HG02943 (cell line): ENCODE results near the gene ZDHHC13.
"Not testable (repeated sequence)": the region's sequence is repeated elsewhere in the genome, so short reads cannot be mapped to it uniquely, and the experiment has no call there.

Source experiments
- ATAC-seq: cut with Tn5 transposase; IDR thresholded peaks from one replicate; pipeline ENCODE4 v1.9.1; 2021; ENCODE audit warnings: mild to moderate bottlenecking, low read depth, moderate library complexity; ENCODE audit not compliant: unreplicated experiment

Gene ZDHHC13

DNA sequence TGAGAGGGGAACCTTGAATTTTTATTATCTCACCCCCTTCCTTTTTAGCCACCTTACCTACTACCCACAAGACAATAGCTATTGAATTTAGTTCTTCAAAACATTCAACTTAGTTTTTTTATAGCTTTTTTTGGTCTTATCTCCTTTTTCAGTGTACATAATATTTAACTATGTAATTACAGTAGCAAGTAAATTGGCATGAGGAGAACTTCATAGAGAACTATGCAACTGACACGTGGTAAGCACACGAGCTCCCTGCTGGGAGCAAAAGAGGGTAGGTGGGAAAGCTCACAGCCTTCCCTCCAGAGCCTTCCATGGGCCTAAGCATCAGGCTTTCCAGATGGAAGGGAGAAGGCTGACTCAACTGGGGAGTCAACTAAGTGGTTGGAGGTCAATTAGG is 22.1 kb upstream of the ZDHHC13 start:
- ATAC-seq: no peak

DNA sequence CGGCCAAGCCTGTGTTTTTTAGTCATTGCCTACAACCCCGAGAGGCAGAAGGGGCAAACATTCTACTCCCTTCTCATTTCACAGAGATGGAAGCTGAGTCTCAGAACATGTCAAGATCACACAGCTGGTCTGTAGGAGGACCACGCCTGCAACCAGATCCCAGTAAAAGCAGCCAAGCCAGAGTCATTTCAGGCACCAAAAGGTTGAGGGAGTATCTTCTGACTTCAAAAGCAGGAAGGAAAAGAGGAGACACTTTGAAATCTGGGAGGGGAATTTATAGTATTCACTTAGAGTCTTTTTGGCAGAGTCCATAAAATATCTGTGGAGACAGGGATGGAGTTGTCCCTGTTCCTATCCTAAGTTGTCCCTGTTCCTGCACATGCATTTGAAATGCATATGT is 17.9 kb upstream of the ZDHHC13 start:
- no peak for ATAC-seq

DNA sequence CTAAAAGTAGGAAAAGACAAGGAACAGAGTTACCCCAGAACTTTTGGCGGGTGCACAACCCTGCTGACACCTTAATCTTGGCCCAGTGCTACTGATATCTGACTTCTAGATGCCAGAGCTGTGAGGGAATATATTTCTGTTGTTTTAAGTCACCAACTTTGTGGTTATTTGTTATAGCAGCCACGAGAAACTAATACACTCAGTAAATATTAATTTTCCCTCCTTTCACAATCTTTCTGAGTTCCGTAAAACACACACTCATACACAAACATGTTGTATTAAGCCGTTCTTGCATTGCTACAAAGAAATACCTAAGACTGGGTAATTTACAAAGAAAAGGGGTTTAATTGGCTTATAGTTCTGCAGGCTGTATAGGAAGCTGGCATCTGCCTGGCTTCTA is 16.1 kb upstream of the ZDHHC13 start:
- ATAC-seq: no peak

DNA sequence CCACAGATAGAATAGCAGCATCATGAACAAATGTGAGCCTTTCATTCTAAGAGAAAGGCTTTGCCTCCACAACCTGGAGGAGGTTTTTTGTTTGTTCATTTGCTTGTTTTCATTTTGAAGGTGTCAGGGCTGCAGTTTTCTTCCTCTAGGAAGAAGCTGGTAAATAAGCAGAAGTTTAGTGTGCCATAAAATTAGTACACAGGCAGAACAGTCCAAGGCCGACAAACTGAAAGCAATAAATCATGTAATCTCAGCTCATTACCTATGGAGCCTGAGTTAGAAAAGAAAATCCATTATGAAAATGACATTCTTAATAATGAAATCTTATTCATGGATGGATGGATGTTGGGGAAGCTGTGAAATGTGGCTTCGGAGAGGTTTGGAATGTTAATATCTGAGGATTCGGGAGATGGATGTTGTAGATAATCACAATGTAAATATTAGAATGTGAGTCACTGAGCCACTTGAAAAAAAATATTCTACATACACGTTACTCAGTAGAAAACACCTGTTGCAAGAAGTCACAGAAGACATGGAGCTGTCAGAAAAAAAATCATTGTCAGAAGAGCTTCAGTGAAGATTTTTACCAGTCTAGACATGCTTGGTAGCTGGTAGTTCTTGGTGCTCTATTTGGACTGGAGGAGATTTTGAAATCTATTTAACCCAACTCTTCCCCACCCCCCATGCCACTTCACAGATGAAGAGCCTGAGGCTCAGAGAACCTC is 15.0 kb upstream of the ZDHHC13 start:
- ATAC-seq: no peak

DNA sequence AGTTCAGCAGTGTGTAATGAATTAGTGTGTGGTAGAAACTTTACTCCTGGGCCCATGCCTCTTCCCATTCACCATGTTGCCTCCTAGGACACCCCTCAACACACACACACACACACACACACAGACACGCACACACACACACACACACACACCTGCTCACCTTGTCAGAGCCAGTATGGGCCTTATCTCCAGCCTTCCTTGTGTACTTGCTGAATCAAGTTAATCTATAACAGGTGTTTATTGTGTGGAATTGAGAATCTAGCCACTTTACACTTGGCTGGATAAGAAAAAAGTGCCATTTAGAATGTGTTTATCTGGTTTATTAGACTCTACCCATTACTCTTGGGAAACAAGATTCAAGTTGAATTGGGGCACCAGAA is 14.5 kb upstream of the ZDHHC13 start:
- no peak for ATAC-seq

DNA sequence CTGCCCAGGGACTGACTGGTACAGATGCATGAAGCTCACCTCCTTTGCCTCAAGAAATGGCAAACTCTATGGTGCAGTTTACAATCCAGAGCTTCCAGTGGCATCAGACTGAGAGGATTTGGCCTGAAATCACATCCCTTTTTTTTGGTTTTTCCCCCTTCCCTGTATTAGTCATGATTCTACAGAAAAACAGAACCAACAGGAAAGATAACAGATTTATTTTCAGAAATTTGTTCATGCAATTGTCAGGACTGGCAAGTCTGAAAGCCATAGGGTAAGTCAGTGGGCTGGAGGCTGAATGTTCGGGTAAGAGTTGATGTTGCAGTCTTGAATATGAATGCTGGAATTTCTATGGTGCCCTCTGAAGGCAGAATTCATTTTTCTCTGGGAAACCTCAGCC is 12.0 kb upstream of the ZDHHC13 start:
- no peak for ATAC-seq

DNA sequence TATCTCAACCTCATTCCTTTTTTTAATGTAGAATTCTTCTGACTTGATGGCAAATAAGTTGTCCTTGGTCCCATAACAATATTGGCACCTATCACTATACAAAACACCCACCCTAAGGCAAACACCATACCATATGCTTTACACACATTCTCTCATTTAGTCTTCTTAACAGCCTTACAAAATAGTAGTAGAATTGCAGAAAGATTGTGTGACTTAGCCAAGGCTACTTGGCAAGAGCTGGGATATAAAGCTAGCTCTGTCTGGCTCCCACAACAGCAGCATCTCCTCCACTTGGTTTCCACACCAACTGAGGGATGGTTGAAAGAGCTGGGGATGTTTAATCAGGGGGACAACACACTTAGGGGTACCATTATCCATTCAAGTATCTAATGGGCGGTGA is 9.8 kb upstream of the ZDHHC13 start:
- no peak for ATAC-seq

DNA sequence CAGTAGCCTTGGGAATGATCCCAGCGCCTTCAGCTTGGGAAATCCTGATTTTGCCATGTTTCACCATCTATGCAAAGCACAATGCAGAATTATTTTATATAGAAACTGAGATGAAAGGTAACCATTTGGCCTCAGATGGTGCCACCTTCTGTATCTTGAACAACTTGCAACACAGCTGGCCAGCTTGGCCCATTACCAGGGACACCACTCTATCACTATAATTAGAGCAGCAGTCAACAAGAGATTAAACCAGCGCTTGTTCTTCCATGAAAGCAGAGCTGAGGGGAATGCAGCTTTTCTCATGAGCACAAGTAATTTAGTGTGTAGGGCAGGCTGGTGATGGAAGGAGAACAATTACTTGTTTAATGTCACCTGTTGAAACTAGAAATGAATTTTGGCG is 6.7 kb upstream of the ZDHHC13 start:
- ATAC-seq: no peak

DNA sequence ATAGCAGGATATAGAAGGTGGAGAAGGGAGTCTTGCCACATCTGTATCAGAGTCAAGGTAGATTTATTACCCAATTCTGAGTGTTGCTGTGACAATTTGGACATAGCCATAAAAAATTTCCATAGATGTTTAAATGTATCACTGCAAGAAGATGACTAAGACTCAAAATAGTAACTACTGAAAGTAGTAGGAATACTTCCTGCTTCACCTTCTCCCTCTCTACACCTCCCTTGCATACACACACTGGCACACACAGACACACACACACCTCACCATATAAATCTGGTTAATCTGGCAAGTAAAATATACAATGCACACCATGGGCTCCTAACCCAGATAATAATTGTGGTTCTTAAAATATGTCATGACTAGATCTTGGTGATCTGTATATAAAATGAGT is 5.2 kb upstream of the ZDHHC13 start:
- ATAC-seq: no peak

DNA sequence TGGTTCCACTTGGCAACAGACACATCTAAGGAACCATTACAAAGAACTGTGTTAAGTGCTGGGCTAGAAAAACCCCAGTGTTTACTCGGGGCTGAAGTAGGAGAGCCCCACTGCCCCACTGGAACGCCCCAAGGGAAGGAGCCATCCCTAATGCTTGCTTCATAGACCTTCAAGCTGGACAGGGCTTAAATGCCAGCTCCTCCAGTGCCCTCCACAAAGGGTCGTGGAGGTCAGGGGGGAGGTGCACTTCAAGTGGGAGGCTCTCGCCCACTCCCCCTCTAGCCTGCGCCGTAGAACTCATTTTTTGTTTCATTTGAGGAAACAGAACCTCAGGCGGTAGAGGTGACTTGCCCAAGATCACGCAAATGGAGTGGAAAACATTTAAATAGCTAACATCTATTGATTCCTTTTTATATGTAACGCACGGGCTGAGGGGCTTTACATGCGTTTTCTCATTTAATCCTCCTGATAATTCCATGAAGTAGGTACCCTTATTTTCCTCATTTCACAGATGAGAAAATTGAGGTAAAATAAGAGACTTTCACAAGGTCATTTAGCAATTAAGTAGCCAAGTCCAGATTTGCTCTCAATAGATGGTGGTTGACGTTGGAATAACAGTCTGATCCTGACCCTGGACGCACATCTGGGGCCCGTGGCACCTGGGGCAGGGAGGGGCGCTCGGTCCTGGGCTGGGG is 545 bp upstream of the ZDHHC13 start:
- no peak for ATAC-seq

DNA sequence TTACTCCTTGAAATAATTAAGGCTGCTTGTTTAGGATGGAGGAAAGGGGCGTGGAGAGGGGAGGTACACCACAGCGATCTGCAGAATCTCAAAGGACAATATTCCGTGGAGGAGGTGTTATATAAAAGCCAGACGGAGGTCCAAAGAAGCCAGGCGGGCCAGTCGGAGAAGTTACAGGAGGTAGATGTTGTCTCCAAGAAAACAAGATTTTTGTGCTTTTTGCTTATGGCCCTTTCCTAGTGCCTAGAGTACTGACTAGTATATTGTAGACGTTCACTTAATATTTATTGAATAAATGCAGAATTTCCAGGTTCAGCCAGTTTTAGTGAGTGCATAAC is 761 bp downstream of the ZDHHC13 start:
- no peak for ATAC-seq

DNA sequence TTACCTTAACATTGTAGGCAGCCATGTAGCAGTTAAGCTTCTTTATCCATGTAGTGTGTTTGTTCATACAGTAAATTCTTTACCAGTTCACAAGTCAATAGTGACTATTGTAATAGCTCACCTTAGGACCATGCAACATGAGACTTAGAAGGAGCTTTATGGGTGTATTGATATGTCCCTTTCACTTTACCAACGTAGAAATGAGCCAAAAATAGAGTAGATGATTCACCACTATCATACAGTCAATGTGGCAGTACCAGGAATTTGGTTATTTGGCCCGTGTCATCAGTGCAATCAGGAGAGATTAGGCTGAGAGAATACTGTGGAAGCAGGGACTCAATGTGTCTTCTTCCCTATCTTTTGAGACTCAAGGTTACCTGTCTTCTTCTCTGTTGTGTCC is 4.7 kb downstream of the ZDHHC13 start:
- no peak for ATAC-seq

DNA sequence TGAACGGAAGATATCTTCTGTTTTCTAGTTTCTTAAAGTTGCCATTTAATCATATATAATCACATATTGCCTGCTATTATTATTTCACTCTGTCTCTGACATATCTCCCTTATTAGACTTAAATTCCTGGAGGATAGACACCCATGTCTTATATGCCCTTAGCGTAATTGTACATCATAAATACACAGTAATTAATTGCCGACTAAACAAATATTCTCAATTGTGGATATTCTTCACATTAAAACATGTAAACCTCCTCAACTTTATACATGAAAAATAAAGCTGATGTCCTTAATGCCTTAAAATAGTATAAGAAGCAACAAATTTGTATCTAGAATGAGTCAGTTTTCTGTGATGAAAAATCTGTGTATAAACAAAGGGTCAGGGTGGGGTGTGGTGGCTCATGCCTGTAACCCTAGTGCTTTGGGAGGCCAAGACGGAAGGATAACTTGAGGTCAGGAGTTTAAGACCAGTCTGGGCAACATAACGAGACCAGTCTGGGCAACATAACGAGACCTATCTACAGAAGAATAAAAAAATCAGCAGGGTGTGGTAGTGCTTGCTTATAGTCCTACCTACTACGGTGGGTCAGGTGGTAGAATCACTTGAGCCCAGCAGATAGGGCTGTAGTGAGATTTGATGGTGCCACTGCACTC is 6.1 kb downstream of the ZDHHC13 start:
- no peak for ATAC-seq

DNA sequence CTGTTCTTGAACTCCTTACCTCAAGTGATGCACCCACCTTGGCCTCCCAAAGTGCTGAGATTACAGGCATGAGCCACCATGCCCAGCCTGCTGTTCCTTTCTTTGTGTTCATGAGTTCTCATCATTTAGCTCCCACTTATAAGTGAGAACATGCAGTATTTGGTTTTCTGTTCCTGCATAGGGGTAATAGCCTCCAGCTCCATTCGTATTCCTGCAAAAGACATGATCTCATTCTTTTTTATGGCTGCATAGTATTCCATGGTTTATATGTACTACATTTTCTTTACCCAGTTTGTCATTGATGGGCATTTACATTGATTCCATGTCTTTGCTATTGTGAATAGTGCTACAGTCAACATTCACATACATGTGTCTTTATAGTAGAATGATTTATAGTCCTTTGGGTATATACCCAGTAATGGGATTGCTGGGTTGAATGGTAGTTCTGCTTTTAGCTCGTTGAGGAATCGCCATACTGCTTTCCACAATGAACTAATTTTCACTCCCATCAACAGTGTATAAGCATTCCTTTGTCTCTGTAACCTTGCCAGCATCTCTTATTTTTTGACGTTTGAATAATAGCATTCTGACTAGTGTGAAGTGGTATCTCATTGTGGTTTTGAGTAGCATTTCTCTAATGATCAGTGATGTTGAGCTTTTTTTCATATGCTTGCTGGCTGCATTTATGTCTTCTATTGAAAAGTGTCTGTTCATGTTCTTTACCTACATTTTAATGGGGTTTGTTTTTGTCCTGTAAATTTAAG is 9.8 kb downstream of the ZDHHC13 start:
- not testable (repeated sequence) for ATAC-seq

DNA sequence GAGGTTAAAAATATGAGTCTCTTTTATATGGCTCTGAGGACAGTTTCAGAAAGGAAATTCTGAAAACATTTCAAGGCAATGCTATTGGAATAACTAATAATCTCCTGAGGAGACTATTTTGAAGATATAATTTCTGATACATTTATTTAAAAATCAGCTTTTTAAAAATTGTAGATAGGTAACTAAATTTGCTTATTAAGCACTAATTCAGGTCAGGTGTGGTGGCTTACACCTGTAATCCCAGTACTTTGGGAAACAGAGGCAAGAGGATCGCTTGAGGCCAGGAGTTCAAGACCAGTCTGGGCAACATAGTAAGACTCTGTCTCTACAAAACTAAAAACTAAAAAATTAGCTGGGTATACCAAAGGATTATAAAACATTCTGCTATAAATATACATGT is 17.0 kb downstream of the ZDHHC13 start:
- ATAC-seq: no peak

DNA sequence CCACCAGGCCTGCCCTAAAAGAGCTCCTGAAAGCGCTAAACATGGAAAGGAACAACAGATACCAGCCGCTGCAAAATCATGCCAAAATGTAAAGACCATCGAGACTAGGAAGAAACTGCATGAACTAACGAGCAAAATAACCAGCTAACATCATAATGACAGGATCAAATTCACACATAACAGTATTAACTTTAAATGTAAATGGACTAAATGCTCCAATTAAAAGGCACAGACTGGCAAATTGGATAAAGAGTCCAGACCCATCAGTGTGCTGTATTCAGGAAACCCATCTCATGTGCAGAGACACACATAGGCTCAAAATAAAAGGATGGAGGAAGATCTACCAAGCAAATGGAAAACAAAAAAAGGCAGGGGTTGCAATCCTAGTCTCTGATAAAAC is 19.9 kb downstream of the ZDHHC13 start:
- ATAC-seq: not testable (repeated sequence)

DNA sequence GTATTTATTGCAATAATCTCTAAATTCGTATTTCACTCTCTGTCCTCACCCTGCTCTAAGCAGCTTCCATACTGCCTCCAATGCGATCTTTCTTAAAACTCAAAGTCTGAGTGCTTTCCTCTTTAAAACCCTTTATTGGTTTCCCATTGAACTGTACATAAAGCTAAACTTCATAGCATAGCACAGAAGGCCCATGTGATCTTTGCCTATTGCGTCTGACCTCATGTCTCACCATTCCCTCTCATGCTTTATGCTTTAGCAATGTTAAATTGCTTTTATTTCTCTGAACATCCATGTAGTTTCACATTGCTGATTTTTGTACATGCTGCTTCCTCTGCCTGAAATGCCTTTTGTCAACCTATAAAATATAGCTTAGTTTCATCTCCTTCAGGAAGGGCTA is 28.4 kb downstream of the ZDHHC13 start:
- ATAC-seq: no peak

DNA sequence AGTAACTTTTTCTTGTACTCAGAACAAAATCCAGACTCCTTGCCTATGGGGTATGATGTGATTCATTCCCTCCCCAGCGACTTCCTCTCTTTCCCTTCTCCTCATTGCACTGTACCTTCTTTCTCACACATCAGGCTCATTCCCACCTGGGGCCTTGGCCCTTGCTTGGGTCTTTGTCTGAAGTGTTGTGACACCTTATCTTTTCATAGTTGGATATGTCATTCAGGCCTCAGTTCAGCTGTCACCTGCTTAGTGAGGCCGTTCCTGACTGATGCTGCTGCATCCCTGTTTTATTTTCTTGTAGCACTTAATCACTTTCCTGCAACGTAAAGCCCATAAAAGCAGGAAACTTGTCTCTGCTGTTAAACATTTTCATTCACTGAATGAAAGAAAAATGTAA is 39.9 kb downstream of the ZDHHC13 start:
- ATAC-seq: no peak

DNA sequence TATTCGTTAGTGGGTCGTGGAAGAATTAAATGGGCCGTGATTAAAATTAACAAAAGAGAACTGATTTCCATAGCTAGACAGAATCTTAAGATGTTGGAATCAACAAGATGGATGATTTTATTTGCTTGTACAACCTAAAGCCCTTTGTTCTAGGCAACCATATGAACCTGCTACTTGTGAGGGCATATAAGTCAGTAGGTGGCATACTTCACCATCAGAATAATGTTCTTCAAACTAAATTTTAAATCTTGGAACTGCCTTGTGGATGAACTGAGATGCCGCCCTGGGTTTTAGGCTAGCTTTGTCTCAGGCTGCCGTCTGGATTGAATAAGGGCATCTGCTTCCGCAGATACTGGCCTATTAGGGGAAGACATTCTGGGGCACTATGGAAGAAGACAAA is 43.9 kb downstream of the ZDHHC13 start:
- ATAC-seq: no peak

DNA sequence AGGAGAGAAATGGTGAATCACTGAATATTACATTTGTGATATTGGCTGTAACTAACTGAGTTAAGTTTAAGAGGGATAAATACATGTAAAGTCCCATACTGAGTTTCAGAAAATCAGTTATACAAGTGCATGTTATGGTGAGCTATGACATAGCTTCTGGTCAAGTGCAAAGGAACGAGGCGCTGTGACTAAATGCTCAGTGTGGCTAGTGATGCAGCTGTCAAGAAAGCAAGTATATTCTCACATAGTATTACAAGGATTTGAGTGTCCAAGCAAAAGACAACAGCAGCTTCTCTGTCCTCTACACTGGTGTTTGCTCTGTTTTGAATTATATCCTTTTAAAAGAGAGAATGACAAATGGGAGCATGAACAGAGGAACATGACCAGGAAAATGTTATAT is 44.7 kb downstream of the ZDHHC13 start:
- ATAC-seq: no peak

DNA sequence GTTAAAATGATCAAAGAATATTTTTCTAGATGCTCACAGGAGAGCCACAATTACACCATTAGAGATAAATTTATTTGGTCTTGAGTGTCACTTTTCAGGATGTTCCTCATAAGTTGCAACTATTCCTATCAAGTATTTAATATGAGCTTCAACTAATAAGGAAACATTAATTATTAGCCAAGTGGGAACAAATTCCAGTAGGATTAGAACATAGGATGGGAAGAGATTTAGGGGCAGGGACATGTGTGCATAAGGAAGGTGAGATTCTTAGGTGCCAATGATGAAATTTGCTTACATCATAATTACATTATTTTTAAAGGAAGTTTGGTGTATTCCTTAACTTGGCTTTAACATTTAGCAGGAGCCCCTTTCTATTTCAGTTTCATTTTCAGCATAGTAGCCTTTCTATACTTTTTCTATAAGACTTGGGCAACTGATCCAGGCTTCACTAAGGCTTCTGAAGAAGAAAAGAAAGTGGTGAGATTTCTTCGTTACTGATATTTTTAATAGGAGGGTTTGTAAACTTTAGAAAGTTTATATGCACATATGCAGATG is 46.1 kb downstream of the ZDHHC13 start:
- ATAC-seq: no peak
